Lower leg skin (tissue), 3 donors: ENCODE data around the gene KPNA1.

Source experiments
- POLR2A ChIP-seq, 2 donors: fragments of 450-650 bp; IDR thresholded peaks; one replicate each; pipeline ENCODE4 v1.6.1; 2016 to 2017; ENCODE audit warnings: antibody characterized with exemption in 2 of 2, mild to moderate bottlenecking in 1 of 2, moderate library complexity in 1 of 2
- TF ChIP-seq, protein P1 (sequence below), 3 donors: fragments of 450-650 bp; IDR thresholded peaks; one replicate each; pipeline ENCODE4 v1.5.1; 2016; ENCODE audit warnings: antibody characterized with exemption in 3 of 3, mild to moderate bottlenecking in 3 of 3, moderate library complexity in 2 of 3

DNA sequence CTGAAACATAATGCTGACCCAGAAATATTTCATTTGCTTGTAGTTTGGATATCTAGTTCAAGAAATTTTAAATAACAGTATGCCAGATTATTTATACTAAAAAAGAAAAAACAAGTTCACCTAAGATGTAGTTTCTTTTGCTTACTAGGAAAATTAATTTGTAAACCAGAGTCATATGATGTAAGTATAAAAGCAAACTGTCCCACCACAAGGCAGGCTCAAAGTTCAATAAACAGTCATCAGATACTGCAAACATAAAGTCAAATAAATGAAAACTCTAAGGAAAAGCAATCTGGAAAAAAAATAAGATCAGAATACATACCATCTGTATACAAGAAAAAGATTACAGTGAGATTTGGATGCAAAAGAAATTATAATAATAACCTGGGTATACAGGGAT is 58.7 kb downstream of the KPNA1 start:
- TF ChIP-seq POLR2A (IDR thresholded peaks at IDR 0.05): no peak
- TF ChIP-seq, protein P1, sequence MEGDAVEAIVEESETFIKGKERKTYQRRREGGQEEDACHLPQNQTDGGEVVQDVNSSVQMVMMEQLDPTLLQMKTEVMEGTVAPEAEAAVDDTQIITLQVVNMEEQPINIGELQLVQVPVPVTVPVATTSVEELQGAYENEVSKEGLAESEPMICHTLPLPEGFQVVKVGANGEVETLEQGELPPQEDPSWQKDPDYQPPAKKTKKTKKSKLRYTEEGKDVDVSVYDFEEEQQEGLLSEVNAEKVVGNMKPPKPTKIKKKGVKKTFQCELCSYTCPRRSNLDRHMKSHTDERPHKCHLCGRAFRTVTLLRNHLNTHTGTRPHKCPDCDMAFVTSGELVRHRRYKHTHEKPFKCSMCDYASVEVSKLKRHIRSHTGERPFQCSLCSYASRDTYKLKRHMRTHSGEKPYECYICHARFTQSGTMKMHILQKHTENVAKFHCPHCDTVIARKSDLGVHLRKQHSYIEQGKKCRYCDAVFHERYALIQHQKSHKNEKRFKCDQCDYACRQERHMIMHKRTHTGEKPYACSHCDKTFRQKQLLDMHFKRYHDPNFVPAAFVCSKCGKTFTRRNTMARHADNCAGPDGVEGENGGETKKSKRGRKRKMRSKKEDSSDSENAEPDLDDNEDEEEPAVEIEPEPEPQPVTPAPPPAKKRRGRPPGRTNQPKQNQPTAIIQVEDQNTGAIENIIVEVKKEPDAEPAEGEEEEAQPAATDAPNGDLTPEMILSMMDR (IDR thresholded peaks at IDR 0.05): no peak
